GM10266 (cell line): ENCODE measurements around the gene UNC13C.

Experiments
- DNase-seq: peaks from one replicate; pipeline ENCODE4 v3.0.0; 2012; ENCODE audit errors: extremely low spot score
- CTCF ChIP-seq: IDR thresholded peaks from 2 replicates; pipeline ENCODE4 v1.5.1; 2012; ENCODE audit warnings: mild to moderate bottlenecking, low read depth; ENCODE audit not compliant: control insufficient read depth, insufficient read depth; ENCODE audit errors: missing control alignments

UNC13C gene

GRCh38 chr15:54500330-54500729 is 522.1 kb downstream of the UNC13C start:
- DNase-seq = no peak
- no peak for TF ChIP-seq CTCF

GRCh38 chr15:54502416-54503075 is 524.3 kb downstream of the UNC13C start:
- DNase-seq = no peak
- no peak for TF ChIP-seq CTCF

- TF ChIP-seq CTCF = no peak
These were observed 526.5 kb downstream of the UNC13C start for GRCh38 chr15:54504695-54505094.

GRCh38 chr15:54506977-54507524 is 528.8 kb downstream of the UNC13C start:
- no peak for TF ChIP-seq CTCF
- DNase-seq = no peak

More at GRCh38 chr15:54504695-54505094, 526.5 kb downstream of the UNC13C start:
- no peak for DNase-seq

GRCh38 chr15:54514601-54515000 is 536.4 kb downstream of the UNC13C start:
- no peak for DNase-seq
- no peak for TF ChIP-seq CTCF

- no peak for DNase-seq
- TF ChIP-seq CTCF = no peak
These were observed 537.7 kb downstream of the UNC13C start for GRCh38 chr15:54515664-54516582.

- no peak for DNase-seq
- TF ChIP-seq CTCF = no peak
These were observed 539.1 kb downstream of the UNC13C start for GRCh38 chr15:54517366-54517765.
